Measurements from ENCODE around the gene ANKRD29.
"Not testable (repeated sequence)": the region's sequence is repeated elsewhere in the genome, so short reads cannot be mapped to it uniquely, and the experiment has no call there.

ANKRD29 gene

DNA sequence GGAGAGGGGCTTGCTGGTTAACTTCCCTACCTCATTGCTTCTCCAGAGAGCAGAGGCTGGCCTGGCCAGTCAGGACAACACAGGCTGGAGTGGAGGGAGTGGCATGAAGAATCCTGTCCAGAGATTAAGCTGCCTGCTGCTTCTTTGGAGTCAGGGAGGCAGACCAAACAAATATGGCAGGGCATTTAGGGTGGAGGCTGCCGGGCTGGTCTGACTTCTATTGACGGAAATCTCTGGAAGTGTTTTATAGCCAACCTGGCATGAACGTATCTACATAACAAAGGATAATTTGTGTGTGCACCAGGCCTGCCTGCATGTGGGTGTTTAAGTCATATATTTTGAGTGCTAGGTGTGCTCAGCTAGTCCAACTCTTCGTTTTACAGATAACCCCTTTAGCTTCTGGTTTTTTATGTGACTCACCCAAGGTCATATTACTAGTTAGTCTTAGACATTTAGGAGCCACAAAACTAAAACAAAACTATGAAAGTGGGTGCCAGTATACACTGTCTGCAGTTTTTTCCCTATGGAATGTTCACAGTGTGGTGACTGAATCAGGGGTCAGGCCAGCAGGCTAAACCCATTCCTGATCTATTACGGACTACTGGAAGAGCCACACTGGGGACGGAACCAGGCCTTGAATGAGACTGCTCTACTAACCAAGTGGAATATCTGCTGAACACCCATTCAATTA lies 81.9 kb downstream of the ANKRD29 start:
- DNase-seq = no peak

DNA sequence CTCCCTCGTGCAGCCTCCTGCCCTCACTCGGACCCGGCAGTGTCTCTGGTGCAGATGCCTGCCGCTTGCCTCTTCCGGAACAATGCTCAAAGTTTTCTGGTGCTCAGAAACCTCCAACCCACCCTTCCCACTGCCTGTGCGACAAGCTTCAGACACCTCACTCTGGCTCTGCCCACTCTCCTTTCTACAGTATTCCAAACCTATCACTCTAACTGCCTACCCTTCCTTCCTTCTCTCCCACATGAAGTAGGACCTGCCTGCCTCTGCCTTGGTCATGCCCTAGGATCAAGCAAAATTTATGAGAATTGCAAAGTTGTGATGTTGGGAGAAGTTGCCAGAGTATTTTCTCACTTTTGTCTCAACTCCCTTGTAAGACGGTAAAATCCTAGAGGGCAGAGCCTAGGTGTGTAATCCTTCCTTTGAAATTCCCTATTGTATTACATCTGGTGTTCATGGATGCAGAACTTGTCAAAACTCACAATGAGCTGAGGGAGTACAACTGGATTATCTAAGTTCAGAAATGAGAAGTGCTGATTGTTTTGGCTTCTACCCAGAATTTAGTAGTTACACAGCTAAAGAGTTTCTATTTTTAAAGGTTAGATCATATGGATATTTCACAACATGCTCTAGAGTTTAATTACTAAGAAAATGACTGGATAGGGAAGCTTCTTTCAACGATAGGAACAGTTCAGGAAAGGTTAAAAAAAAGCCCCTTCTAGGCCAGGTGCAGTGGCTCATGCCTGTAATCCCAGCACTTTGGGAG lies 83.6 kb downstream of the ANKRD29 start:
- no peak for DNase-seq

DNA sequence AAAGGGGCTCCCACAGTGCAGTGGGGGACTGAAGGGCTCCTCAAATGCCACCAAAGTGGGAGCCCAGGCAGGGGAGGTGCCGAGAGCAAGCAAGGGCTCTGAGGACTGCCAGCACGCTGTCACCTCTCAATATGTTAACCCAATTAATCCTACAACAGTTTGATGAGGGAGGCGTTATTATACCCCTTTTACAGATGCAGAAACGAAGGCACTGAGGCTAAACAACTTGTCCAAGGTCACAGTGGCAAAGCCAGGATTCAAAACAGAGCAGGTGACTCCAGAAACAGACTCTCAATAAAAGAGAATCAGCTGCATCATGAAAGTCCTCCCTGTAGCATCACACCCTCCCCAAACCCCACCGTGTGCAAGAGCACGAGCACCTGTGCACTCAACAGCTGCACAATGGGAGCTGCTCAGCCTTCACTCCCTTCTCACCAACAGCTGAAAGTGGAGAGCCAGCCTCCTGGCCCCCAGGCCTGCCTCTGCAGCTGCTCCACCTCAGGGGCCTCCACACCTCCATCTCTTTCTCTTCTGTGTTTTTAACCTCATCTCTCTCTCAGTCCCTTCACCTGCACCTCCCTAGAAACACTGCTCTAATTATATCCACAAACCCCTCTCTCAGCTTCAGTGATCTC lies 84.5 kb downstream of the ANKRD29 start:
- no peak for DNase-seq

DNA sequence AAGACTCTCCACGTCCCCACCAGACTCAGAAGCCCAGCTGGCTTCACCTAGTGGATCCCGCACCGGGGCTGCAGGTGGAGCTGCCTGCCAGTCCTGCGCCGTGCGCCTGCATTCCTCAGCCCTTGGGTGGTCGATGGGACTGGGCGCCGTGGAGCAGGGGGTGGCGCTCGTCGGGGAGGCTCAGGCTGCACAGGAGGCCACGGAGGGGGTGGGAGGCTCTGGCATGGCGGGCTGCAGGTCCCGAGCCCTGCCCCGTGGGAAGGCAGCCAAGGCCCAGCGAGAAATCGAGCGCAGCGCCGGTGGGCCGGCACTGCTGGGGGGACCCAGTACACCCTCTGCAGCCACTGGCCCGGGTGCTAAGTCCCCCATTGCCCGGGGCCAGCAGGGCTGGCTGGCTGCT lies 85.2 kb downstream of the ANKRD29 start:
- not testable (repeated sequence) for DNase-seq

DNA sequence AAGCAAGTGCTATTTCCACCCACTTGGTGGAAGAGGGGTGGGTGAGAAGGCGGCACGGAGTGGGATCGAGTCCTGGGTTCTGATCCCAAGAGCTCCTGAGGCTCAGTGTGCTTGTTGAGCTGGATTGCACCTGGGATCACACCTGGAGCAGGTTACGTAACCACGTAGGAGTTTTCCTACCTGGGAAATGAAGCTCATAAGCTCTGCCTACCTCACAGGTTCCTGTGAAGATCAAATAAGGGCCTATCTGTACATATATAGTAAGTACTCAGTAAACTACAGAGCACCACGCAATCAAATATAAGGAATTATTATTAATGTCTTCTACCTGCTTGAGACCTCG lies 87.4 kb downstream of the ANKRD29 start:
- no peak for DNase-seq

DNA sequence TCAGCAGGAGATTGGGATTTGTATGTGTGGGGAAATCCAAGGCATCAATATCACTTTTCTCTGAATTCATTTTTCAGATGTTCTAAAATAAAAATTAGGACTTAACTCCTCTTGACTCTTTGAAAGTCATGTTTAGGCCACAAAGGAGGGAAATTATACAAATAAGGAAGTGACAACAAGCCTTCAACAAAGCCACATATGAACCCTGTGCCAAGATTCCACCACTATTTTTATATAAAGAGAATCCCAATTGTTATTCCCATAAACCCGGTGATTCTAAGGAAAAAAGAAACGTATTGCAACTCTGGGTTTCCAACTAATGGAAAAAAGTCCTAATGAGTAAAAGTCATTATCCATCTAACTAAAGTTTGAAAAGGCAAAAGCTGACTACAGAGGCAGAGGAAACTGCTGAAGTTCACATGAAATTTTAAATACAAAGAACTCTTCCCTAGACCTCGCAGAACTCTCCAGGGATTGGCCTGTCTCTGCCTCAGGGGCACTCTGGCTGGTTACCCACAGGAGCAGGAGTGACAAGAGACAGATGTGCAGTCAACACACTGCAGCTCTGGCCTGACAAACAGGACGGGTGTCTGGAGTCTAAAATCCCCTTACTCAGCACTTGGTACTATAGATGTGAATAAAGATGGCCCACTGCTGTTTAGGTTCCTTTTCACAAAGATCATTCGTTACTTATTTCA lies 88.0 kb downstream of the ANKRD29 start:
- no peak for DNase-seq

DNA sequence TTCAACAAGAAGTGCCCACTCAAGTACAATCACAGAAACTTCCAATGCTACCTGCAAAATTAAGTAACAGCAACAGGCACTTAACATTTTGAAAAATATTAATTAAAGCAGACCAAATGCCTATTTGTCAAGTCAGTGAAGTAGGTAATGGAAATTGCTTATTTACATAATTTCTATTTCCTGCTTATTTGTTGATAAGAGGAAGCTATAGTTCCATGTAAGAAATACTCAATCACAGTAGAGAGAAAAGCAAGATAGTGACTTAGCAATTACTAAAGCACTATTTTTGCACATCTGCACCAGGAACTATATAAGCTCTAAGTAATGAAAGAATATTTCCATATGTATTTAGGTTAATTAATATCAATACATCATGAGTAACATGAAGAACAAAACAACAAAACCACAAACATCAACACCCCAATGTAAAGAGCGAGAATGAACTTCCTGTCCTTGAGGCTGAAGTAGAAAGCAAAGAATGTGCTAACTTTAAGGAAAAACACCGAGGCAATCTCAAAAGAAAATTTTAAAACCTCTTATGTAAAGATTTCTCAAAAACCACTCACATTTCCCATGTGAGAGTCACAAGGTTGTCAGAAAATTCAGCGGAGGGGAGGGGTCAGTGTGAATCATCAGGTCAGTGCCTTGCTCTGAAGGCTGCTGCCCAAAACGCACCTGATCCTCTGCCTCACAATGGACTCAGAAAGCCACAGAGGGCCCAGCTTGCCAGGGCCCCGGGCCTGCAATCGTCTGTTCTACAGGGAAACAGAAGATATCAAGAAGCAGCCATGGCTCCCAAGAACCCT lies 88.9 kb downstream of the ANKRD29 start:
- no peak for DNase-seq

DNA sequence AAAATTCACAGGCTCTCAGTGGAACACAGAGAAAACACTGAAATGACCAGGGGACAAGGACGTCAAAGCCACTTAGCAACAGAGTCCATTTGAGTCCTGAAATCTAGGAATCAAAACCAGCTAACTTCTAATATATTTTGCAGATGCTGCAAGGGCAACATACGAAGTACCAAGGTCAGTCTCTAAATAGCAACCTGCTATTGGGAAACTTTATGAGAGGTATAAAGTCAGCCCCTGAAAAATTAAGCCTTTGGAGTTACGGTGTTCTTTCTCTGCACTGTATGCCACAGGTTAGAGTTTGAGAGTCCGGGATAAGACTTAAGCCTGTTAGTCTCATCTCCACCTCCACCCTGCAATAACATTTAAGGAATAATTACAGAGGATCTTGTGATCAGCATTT lies 89.7 kb downstream of the ANKRD29 start:
- no peak for DNase-seq

DNA sequence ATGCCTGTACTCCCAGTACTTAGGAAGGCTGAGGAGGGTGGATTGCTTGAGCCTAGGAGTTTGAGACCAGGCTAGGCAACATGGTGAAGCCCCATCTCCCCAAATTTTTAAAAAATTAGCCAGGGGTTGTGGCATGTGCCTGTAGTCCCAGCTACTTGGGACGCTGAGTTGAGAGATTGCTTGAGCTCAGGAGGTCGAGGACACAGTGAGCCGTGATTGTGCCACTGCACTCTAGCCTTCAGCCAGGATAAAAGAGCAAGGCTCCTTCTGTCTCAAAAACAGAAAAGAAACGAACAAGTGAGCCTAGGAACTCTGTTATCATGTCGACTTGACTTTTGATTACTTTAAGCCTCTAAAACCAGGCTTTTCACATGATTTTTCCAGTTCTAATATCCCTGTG lies 90.1 kb downstream of the ANKRD29 start:
- no peak for DNase-seq

DNA sequence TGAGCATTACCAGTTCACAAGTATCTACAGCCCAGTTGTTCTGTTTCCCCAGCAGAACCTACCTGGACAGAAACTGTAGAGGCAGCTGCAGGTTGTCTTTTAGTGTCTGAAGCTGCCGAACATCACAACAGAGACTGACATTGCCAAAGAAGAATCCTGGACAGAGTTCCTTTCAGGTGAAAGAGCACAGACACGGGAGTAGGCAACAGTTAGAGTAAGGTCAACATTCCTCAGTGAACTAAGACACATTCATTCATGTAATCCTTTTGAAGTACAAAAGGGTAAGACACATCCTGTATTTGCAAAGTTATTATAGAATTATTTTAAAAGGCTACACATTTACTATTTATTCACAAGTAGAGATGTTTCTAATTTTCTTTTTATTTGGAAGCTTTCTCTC lies 90.7 kb downstream of the ANKRD29 start:
- DNase-seq = no peak

DNA sequence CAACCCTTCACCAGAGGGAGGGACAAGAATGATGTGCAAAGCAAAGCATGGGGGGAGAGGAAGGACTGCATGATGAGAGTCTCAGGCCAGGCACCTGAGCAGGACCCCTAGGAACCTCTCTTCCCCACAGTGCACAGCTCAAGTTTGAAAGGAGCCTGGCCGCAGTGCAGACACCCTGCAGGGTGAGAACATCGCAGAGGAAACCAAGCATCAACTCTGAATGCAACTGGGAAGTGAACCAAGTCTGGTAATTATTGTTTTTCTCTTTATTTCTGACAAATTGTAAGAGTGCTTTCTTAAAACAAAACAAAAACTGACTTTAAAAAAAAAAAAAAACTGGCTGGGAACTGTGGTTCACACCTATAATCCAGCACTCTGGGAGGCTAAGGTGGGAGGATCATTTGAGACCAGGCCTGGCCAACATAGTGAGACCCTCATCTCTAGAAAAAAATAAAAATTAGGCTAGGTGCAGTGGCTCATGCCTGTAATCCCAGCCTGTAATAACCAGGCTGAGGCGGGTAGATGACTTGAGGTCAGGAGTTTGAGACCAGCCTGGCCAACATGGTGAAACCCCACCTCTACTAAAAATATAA lies 91.7 kb downstream of the ANKRD29 start:
- no peak for DNase-seq

DNA sequence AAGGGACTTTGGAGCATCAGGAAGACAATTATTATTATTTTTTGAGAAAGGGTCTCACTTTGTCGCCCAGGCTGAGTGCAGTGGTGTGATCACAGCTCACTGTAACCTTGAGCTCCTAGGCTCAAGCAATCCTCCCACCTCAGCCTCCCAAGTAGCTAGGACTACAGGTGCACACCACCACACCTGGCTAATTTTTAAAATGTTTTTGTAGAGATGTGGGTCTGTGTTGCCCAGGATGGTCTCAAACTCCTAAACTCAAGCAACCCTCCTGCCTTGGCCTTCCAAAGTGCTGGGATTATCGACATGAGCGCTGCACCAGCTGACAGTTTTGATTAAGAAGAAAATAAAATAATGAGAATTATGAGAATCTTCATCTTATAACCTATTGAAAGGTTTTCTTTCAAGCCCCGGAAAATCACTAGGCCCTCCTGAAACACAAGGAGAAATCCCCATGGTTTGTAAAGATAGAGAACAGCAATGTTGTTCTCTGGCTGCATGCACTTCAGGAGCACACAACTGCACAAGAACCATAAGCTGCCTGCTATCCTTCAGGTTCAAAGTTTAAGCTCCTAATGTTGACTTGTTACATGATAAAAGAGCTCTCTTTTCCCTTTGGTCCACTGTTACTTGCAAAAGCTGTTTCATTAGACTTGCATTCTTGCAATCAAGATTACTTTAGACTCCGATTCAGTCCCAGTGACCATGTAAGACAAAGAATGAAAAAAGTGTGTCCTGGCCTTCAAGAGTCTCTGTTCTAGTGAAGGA lies 93.2 kb downstream of the ANKRD29 start:
- DNase-seq = no peak

DNA sequence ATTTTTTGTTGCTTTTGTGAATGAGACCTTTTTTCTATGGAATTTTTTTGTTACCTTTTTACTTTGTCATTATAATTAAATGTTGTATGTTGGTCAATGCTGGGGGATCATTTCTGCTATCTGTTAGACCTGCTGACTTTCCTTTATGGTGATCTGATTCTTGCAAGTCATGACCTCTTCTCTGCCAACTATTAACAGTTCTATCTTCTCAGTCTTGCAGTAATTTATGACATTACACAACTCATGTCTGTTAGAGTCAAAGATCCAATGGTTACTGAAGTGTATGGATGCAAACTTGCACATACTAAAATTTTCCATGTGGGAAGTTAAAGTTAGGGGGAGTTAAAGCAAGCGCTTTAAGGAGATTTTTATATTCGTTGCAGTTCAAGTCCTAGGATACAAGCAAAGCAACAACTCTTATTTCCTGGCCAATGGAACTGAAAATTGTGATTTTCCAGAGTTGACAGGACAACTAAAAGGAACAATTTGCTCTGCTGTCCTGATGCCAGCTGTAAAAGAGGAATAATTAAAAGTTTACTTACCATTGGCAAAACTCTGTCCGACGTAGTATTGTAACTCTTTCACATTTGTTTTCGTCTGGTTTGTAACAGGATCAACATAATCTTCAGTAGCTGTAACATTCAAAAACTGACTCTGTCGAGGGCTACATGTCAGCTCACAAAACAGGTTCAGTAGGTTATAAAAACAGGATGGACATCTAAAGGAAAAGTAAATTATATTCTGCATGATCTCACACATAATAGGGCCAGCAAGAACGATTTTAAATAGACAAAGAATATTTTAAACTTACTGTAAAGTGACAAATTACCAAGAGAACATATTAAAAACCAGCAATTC lies 94.2 kb downstream of the ANKRD29 start:
- no peak for DNase-seq

DNA sequence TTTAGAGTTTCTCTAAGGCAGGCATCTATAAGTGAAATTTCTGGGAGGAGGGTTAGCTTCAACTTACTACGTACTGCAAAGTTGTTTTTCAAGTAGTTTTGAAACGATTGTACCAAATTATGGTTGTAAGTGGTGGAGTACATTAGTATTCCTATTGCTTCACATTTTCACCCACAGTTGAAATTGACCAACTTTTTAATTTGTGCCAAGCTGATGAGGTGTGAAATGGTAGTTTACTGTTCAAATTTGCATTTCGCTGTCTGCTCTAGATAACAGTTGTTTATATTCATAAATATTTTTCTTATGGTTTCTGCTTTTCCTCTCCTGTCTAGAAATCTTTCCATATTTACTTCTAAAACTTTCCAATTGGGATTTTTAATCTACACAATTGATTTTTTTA lies 95.0 kb downstream of the ANKRD29 start:
- DNase-seq = no peak

DNA sequence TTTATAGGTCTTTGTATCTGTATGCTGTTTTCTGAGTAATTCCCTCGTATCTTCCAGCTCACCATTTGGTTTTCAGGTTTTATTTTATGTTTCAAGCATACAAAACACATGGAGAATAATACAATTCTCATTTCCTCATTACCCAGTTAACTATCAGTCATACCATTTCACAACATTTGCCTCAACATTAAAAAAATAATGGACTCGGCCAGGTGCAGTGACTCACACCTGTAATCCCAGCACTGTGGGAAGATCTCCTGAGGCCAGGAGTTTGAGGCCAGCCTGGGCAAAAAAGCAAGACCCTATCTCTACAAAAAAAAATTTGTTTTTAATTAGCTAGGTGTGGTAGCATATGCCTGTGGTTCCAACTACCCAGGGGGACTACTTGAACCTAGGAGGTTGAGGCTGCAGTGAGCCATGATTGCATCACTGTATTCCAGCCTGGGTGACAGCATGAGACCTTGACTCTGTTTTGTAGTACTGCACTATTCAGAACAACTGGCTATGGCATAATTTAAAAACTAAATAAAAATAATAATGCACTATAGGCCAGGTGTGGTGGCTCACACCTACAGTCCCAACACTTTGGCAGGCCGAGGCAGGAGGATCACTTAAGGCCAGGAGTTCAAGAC lies 96.7 kb downstream of the ANKRD29 start:
- DNase-seq = no peak

DNA sequence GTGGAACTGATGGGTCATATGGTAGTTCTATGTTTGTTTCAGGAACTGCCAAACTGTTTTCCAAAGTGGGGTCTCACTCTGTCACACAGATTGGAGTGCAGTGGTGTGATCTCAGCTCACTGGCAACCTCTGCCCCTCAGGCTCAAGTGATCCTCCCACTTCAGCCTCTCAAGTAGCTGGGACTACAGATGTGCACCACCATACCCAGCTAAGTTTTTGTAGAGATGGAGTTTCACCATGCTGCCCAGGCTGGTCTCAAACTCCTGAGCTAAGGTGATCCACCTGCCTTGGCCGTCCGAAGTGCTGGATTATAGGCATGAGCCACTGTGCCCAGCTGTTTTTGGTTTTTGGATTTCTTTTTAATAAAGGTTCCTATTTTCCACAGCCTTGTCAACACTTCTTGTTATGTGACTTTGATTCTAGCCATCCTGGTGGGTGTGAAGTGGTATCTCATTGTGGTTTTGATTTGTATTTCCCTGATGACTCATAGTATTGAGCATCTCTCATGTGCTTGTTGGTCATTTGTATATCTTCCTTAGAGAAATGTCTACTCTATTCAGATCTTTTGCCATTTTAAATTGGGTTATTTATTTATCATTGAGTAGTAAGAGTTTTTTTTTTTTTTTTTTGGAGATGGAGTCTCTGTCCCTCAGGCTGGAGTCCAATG lies 99.2 kb downstream of the ANKRD29 start:
- DNase-seq = no peak

DNA sequence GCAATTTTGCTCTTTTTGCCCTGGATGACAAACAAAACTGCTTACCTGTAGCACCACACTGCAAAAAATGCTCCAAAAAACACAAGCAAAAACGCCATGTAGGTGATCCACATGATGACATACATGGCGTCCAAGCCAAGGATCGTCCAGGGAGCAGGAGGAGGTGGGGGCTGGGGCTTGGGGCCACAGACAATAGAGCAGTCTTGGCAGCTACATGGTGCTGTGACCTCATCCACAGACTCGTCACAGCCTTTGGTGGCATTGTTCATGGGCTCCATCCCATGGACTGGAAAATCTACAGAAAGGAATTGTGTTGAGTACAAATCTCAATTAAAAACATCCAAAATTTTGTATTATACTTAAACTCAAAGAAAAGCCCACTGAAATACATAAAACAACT lies 102.5 kb downstream of the ANKRD29 start:
- DNase-seq = no peak

DNA sequence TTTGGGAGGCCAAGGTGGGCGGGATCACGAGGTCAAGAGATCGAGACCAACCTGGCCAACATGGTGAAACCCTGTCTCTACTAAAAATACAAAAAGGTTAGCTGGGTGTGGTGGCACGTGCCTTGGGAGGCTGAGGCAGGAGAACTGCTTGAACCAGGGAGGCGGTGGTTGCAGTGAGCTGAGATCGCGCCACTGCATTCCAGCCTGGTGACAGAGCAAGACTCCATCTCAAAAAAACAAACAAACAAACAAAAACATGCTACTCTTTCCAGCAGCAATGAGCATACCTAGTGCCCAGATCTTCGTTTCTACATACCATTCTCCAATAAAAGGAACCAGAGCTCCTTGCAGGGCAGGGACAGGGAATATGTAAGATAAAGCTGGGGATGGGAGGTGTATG lies 105.2 kb downstream of the ANKRD29 start:
- DNase-seq = not testable (repeated sequence)

DNA sequence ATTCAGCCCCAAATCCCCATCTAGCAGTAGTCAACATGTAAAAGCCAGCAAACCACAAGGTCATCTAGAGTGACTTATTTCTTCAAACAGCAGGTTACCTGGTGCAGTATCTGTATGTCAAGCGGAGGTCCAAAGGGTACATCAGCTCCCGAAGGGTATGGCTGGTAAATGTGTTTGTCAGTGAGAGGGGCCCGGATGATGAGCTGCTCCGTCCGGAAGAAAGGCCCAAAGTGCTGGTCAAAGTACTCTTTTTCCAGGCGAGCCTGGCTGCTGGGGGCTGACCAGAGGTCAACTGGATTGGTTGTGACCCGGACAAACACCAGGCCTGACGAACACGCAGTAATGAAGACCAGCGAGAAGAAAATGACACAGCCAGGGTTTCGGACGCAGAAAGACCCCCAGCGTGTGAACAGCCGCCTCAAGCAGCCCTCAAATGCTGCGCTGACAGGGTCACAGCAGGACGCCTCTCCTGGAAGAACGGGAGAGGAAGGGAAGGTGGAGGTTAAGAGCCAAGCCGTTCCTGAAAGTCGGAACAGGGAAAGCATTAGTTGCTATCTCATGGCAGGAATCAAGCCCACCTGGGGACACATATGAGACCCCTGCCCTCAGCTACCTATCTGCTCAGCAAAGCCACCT lies 106.4 kb downstream of the ANKRD29 start:
- DNase-seq = no peak
